ENCODE results near the gene FYN.

- TF ChIP-seq CTCF (IDR thresholded peaks at IDR 0.05) (no peak), POLR2A (IDR thresholded peaks at IDR 0.05) (no peak)
Measured at GRCh38 chr6:111653979-111654378, 219.3 kb downstream of the FYN start.

Data from vagina (tissue), 2 donors.